Hypothalamus (tissue), 51 donors: ENCODE data around the gene DENND10.

Experiments
- DNase-seq, 51 donors: peaks; one replicate each; lab custom pipeline; 2025; lab: John Stamatoyannopoulos, UW

DENND10 gene

GRCh38 chr10:119103903-119104653, at the start of gene DENND10:
TSS of gene DENND10 (plus strand) at chr10:119104113. CDS start at chr10:119104143, 30 bp downstream.
- peak; percentile 19 to 94 (median 81) for DNase-seq

- DNase-seq = no peak
Observed at GRCh38 chr10:119055472-119055871, 48.4 kb upstream of the DENND10 start.

- DNase-seq = peak in 6 of 51 donors; percentile 3 to 14 (median 10)
Observed at GRCh38 chr10:119058010-119058409, 45.9 kb upstream of the DENND10 start.

GRCh38 chr10:119059557-119059956, 44.4 kb upstream of the DENND10 start:
- DNase-seq = no peak

GRCh38 chr10:119060107-119060506, 43.8 kb upstream of the DENND10 start:
- no peak for DNase-seq

GRCh38 chr10:119061352-119061751, 42.6 kb upstream of the DENND10 start:
- no peak for DNase-seq

GRCh38 chr10:119061926-119062325, 42.0 kb upstream of the DENND10 start:
- DNase-seq = no peak

GRCh38 chr10:119070395-119071165, 33.3 kb upstream of the DENND10 start:
- DNase-seq = no peak

- DNase-seq = no peak
Observed at GRCh38 chr10:119073584-119073983, 30.3 kb upstream of the DENND10 start.

- DNase-seq = no peak
Observed at GRCh38 chr10:119078422-119079179, 25.3 kb upstream of the DENND10 start.

- DNase-seq = peak in 42 of 51 donors; percentile 11 to 79 (median 50)
Observed at GRCh38 chr10:119079599-119080520, 24.1 kb upstream of the DENND10 start.

GRCh38 chr10:119080521-119081259, 23.2 kb upstream of the DENND10 start, which contains the start of gene EIF3A:
TSS of gene EIF3A (minus strand) at chr10:119080817. CDS start at chr10:119080676, 141 bp downstream.
- DNase-seq = peak; percentile 62 to 96 (median 88)

GRCh38 chr10:119084896-119085295, 19.0 kb upstream of the DENND10 start:
- DNase-seq = no peak

GRCh38 chr10:119087271-119087882, 16.5 kb upstream of the DENND10 start:
- DNase-seq = no peak

GRCh38 chr10:119090026-119090795, 13.7 kb upstream of the DENND10 start:
- no peak for DNase-seq

- DNase-seq = no peak
Observed at GRCh38 chr10:119090968-119091367, 12.9 kb upstream of the DENND10 start.

- no peak for DNase-seq
Observed at GRCh38 chr10:119095640-119096039, 8.3 kb upstream of the DENND10 start.
